ENCODE measurements around the gene KLHL11.

The KLHL11 gene

DNA sequence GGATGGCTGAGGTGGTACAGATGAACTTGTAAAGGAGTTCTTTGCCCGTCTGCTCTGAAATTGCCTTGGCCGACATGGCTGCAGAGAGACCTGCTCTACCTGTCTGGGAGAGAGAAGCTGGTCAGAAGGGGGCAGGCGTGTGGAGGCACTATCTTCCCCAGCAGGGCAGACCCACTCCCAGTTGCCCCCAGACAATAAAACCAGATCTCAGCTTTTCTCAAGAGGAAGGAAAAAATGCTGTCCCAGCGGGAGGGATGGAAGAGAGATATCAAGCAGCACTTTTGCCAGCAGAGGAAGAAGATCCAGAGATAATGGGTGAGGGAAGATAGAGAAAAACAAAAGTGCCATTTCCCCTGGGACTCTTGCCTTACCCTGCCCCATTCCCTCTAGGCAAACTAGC lies 48.6 kb upstream of the KLHL11 start:
- Histone ChIP-seq H3K27ac (ENCODE audit: low read depth, low read length, poor library complexity, severe bottlenecking) (no peak overlapping the region), H3F3A (ENCODE audit: insufficient read depth, low read length) (no peaks in the 10 kb centered on the region), H4K20me1 (ENCODE audit: insufficient read depth, low read length) (no peaks in the 10 kb centered on the region), H3K4me1 (ENCODE audit: insufficient read depth, low read length, severe bottlenecking) (peaks cover 28% of the 10 kb centered on the region), H3K36me3 (ENCODE audit: insufficient read depth, low read length) (peaks cover 65% of the 10 kb centered on the region), H3K9me2 (ENCODE audit: low read depth, low read length) (no peaks in the 10 kb centered on the region), H3K4me2 (ENCODE audit: low read length) (no peak overlapping the region), H3K27me3 (ENCODE audit: insufficient read depth, low read length) (no peaks in the 10 kb centered on the region), H3K9ac (ENCODE audit: low read length) (no peak overlapping the region), H2AFZ (ENCODE audit: low read length) (no peak overlapping the region), H3K79me2 (ENCODE audit: insufficient read depth, low read length) (peaks cover 45% of the 10 kb centered on the region), H3K4me3 (ENCODE audit: low read depth, low read length, poor library complexity, severe bottlenecking) (no peak overlapping the region), H3K9me3 (ENCODE audit: low read length) (no peaks in the 10 kb centered on the region)
- TF ChIP-seq EZH2 (IDR thresholded peaks at IDR 0.05; ENCODE audit: borderline replicate concordance, low read length), result no peak
- TF ChIP-seq, protein P1, sequence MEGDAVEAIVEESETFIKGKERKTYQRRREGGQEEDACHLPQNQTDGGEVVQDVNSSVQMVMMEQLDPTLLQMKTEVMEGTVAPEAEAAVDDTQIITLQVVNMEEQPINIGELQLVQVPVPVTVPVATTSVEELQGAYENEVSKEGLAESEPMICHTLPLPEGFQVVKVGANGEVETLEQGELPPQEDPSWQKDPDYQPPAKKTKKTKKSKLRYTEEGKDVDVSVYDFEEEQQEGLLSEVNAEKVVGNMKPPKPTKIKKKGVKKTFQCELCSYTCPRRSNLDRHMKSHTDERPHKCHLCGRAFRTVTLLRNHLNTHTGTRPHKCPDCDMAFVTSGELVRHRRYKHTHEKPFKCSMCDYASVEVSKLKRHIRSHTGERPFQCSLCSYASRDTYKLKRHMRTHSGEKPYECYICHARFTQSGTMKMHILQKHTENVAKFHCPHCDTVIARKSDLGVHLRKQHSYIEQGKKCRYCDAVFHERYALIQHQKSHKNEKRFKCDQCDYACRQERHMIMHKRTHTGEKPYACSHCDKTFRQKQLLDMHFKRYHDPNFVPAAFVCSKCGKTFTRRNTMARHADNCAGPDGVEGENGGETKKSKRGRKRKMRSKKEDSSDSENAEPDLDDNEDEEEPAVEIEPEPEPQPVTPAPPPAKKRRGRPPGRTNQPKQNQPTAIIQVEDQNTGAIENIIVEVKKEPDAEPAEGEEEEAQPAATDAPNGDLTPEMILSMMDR (IDR thresholded peaks at IDR 0.05; ENCODE audit: low read length), result no peak

DNA sequence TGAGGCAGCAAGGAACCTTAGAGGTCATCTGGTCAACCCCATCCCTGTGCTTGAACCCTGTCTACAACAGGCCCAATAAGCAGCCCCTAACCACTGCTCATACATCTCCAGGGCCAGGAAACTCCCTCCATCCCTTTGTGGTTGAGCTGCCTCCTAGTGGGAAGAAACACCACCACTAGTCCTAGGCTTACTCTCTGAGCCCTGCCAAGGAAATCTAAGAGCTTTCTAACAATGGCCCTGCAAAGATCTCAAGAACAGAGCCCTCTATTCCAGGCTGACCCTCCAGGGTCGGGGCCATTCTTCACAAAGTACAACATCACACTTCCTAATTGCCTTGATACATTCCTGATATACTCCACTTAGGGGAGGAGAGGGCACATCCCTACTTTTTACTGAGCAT lies 47.7 kb upstream of the KLHL11 start:
- H4K20me1 ChIP-seq (ENCODE audit: insufficient read depth, low read length), result no peaks in the 10 kb centered on the region
- no peaks in the 10 kb centered on the region for H3F3A ChIP-seq (ENCODE audit: insufficient read depth, low read length)
- H2AFZ ChIP-seq (ENCODE audit: low read length), result no peak overlapping the region
- no peak overlapping the region for H3K4me2 ChIP-seq (ENCODE audit: low read length)
- no peaks in the 10 kb centered on the region for H3K27me3 ChIP-seq (ENCODE audit: insufficient read depth, low read length)
- H3K4me1 ChIP-seq (ENCODE audit: insufficient read depth, low read length, severe bottlenecking), result peaks cover 28% of the 10 kb centered on the region
- no peak overlapping the region for H3K27ac ChIP-seq (ENCODE audit: low read depth, low read length, poor library complexity, severe bottlenecking)
- no peaks in the 10 kb centered on the region for H3K9me2 ChIP-seq (ENCODE audit: low read depth, low read length)
- H3K4me3 ChIP-seq (ENCODE audit: low read depth, low read length, poor library complexity, severe bottlenecking), result no peak overlapping the region
- no peak for TF ChIP-seq EZH2 (IDR thresholded peaks at IDR 0.05; ENCODE audit: borderline replicate concordance, low read length)
- TF ChIP-seq, protein P1 (IDR thresholded peaks at IDR 0.05; ENCODE audit: low read length), result no peak
- H3K9ac ChIP-seq (ENCODE audit: low read length), result no peak overlapping the region
- no peaks in the 10 kb centered on the region for H3K9me3 ChIP-seq (ENCODE audit: low read length)
- H3K36me3 ChIP-seq (ENCODE audit: insufficient read depth, low read length), result peaks cover 72% of the 10 kb centered on the region
- peaks cover 38% of the 10 kb centered on the region for H3K79me2 ChIP-seq (ENCODE audit: insufficient read depth, low read length)

DNA sequence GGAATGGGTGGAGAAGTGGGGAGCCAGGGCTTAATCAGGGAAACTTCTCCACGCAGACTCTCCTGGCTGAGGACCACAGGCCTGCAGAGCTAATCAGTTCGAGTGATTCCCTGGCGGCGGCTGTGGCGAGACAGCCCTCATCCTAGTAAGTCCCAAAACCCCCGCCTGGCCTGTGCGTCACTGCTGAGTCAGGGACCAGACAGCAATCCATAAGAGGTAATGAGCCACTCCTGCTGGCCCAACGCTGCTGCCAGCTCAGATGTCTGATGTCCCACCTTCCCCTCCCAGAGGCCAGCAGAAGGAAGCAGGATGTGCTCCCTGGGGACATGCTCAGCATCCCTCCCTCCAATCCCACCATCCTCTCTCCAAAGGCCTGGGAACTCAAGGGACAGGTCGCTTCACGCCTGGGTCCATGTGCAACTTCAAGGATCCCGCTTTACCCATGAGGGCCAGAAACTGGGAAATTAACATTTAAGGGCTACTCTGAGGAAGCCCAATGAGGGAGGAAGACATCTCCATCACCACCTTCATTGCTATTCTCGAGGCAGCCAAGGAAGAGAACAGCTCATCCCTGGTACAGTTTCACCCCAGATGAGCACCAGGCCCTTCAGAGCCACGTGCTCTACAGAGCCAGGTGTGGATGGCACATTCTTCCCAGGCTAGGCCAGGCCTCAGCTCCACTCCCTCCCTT lies 45.6 kb upstream of the KLHL11 start:
- H2AFZ ChIP-seq (ENCODE audit: low read length), result no peak overlapping the region
- peaks cover 89% of the 10 kb centered on the region for H3K36me3 ChIP-seq (ENCODE audit: insufficient read depth, low read length)
- no peaks in the 10 kb centered on the region for H3F3A ChIP-seq (ENCODE audit: insufficient read depth, low read length)
- TF ChIP-seq EZH2 (IDR thresholded peaks at IDR 0.05; ENCODE audit: borderline replicate concordance, low read length), result no peak
- TF ChIP-seq, protein P1 (IDR thresholded peaks at IDR 0.05; ENCODE audit: low read length), result no peak
- H3K4me2 ChIP-seq (ENCODE audit: low read length), result no peak overlapping the region
- H3K4me1 ChIP-seq (ENCODE audit: insufficient read depth, low read length, severe bottlenecking), result peaks cover 9% of the 10 kb centered on the region
- H3K9ac ChIP-seq (ENCODE audit: low read length), result no peak overlapping the region
- H3K27me3 ChIP-seq (ENCODE audit: insufficient read depth, low read length), result no peaks in the 10 kb centered on the region
- H3K79me2 ChIP-seq (ENCODE audit: insufficient read depth, low read length), result peaks cover 18% of the 10 kb centered on the region
- H3K4me3 ChIP-seq (ENCODE audit: low read depth, low read length, poor library complexity, severe bottlenecking), result no peak overlapping the region
- no peaks in the 10 kb centered on the region for H3K9me2 ChIP-seq (ENCODE audit: low read depth, low read length)
- no peaks in the 10 kb centered on the region for H3K9me3 ChIP-seq (ENCODE audit: low read length)
- H3K27ac ChIP-seq (ENCODE audit: low read depth, low read length, poor library complexity, severe bottlenecking), result no peak overlapping the region
- no peaks in the 10 kb centered on the region for H4K20me1 ChIP-seq (ENCODE audit: insufficient read depth, low read length)

All from OCI-LY1 (cell line).